GM12878 (cell line): ENCODE results near the gene ASIC3. TPM values are rescaled to one million over a fixed set of nuclear protein-coding genes. Genes with fewer than 3 reads are reported as not detected.

Experiments used
- ATAC-seq: fragments of 200-7000 bp; cut with Tn5 transposase; 3 replicates; pipeline ENCODE4 v1.9.1; 2020; ENCODE audit warnings: mild to moderate bottlenecking, moderate library complexity
- BruUV-seq: library from RNA; stranded (reverse); fragments of 400-500 nt; replicated peaks from 2 replicates; lab custom pipeline; 2021; lab: Mats Ljungman, UMichigan
- CTCF ChIA-PET: fragments of 300-600 bp; sonication (Branson Sonifier 250); formaldehyde crosslinking; extraction: SDS; loops from one replicate; lab custom pipeline; 2021; ENCODE audit warnings: inconsistent platforms; lab: Yijun Ruan, JAX
- POLR2A ChIA-PET: fragments of 350-600 bp; formaldehyde crosslinking; extraction: SDS; loops from one replicate; lab custom pipeline; 2021; ENCODE audit warnings: inconsistent platforms; lab: Charles Lee
- RAD21 ChIA-PET: fragments of 300-600 bp; sonication (Branson Sonifier 250); formaldehyde crosslinking; loops from one replicate; lab custom pipeline; 2023; ENCODE audit warnings: antibody characterized with exemption; ENCODE audit not compliant: unreplicated experiment; lab: Charles Lee
- SMC1A ChIA-PET: fragments of 300-600 bp; sonication (Branson Sonifier 250); formaldehyde crosslinking; loops from one replicate; lab custom pipeline; 2023; ENCODE audit not compliant: unreplicated experiment, uncharacterized antibody; lab: Charles Lee
- DNase-seq: peaks from one replicate; pipeline ENCODE4 v3.0.0-alpha.2; 2011; ENCODE audit warnings: low read depth, low spot score
- FAIRE-seq: peaks from 3 replicates; lab custom pipeline; 2011; peaks lifted over from hg19 to GRCh38; lab: Jason Lieb, UNC
- H2AFZ ChIP-seq: 2 replicates; pipeline ENCODE4 v1.6.0; 2011; ENCODE audit warnings: low read depth, low read length, control low read depth; ENCODE audit not compliant: control insufficient read depth
- H3K27ac ChIP-seq: 2 replicates; pipeline ENCODE4 v1.5.1; 2011; ENCODE audit warnings: control low read depth; ENCODE audit not compliant: control insufficient read depth, insufficient read depth
- H3K27me3 ChIP-seq, 2 experiments: replicated peaks in 1 of 2; 2 replicates each; pipeline versions ENCODE4 v1.6.0 to v1.6.1; 2011; ENCODE audit warnings: low read length in 1 of 2; ENCODE audit not compliant: control insufficient read depth in 2 of 2, insufficient read depth in 2 of 2
- H3K36me3 ChIP-seq, 2 experiments: 2 replicates each; pipeline ENCODE4 v1.5.1; 2011; ENCODE audit warnings: low read length in 1 of 2; ENCODE audit not compliant: control insufficient read depth in 2 of 2, insufficient read depth in 2 of 2
- H3K4me1 ChIP-seq: 2 replicates; pipeline ENCODE4 v1.6.1; 2011; ENCODE audit warnings: mild to moderate bottlenecking, low read length, moderate library complexity, mixed read lengths; ENCODE audit not compliant: control insufficient read depth, insufficient read depth
- H3K4me2 ChIP-seq: 2 replicates; pipeline ENCODE4 v1.6.0; 2011; ENCODE audit warnings: control low read depth; ENCODE audit not compliant: control insufficient read depth, insufficient read depth
- H3K4me3 ChIP-seq: fragments of 200-600 bp; sonication (generic); 2 replicates; pipeline ENCODE4 v1.5.1; 2016
- H3K79me2 ChIP-seq: 2 replicates; pipeline ENCODE4 v1.6.0; 2011; ENCODE audit warnings: low read length; ENCODE audit not compliant: control insufficient read depth, insufficient read depth
- H3K9ac ChIP-seq: 2 replicates; pipeline ENCODE4 v1.8.0; 2011; ENCODE audit warnings: low read length, control low read depth, mixed read lengths; ENCODE audit not compliant: control insufficient read depth, insufficient read depth
- H3K9me3 ChIP-seq: replicated peaks from 3 replicates; pipeline ENCODE4 v1.5.1; 2011; ENCODE audit warnings: mild to moderate bottlenecking, low read length; ENCODE audit not compliant: control insufficient read depth, insufficient read depth
- H4K20me1 ChIP-seq: 2 replicates; pipeline ENCODE4 v1.6.0; 2011; ENCODE audit not compliant: control insufficient read depth, insufficient read depth
- ATF7 ChIP-seq: fragments of 450-650 bp; IDR thresholded peaks from 2 replicates; pipeline ENCODE4 v1.6.1; 2016; ENCODE audit warnings: low read depth, mild to moderate bottlenecking
- BACH1 ChIP-seq: fragments of 450-650 bp; IDR thresholded peaks from 2 replicates; pipeline ENCODE4 v1.6.1; 2017; ENCODE audit warnings: mild to moderate bottlenecking, borderline replicate concordance
- BMI1 ChIP-seq: fragments of 450-650 bp; IDR thresholded peaks from 2 replicates; pipeline ENCODE4 v1.6.1; 2016; ENCODE audit warnings: mild to moderate bottlenecking, moderate library complexity, borderline replicate concordance
- CBX5 ChIP-seq: sonication (generic); IDR thresholded peaks from 2 replicates; pipeline ENCODE4 v1.6.1; 2016; ENCODE audit warnings: low read depth, moderate library complexity, mild to moderate bottlenecking, inconsistent platforms
- CEBPZ ChIP-seq: fragments of 150-350 bp; IDR thresholded peaks from 2 replicates; pipeline ENCODE4 v1.6.1; 2016; ENCODE audit warnings: low read depth, low read length
- CREB1 ChIP-seq: IDR thresholded peaks from 2 replicates; pipeline ENCODE4 v1.6.1; 2012; ENCODE audit warnings: low read depth, mild to moderate bottlenecking, inconsistent platforms
- ESRRA ChIP-seq: IDR thresholded peaks from 2 replicates; pipeline ENCODE4 v1.6.1; 2012; ENCODE audit warnings: mild to moderate bottlenecking, low read length, improper control_type of control experiment
- GATAD2B ChIP-seq: fragments of 450-650 bp; conservative IDR thresholded peaks from 2 replicates; pipeline ENCODE4 v1.6.1; 2017; ENCODE audit warnings: low read depth, mild to moderate bottlenecking, moderate library complexity
- IKZF1 ChIP-seq: fragments of 450-650 bp; conservative IDR thresholded peaks from 2 replicates; pipeline ENCODE4 v1.6.1; 2017; ENCODE audit warnings: antibody characterized with exemption, mild to moderate bottlenecking
- NBN ChIP-seq: fragments of 450-650 bp; IDR thresholded peaks from 2 replicates; pipeline ENCODE4 v1.6.1; 2016
- STAT3 ChIP-seq: IDR thresholded peaks from 2 replicates; pipeline ENCODE4 v1.6.1; 2011; ENCODE audit warnings: low read depth, low read length, improper control_type of control experiment
- WRNIP1 ChIP-seq: IDR thresholded peaks from 2 replicates; pipeline ENCODE4 v1.6.1; 2011; ENCODE audit warnings: low read depth, low read length, improper control_type of control experiment, borderline replicate concordance
- ZSCAN29 ChIP-seq: fragments of 450-650 bp; IDR thresholded peaks from 2 replicates; pipeline ENCODE4 v1.6.1; 2017; ENCODE audit warnings: mild to moderate bottlenecking, moderate library complexity
- WGBS: methylation state at CpG from one replicate; pipeline ENCODE4 v1.1.6; 2016; ENCODE audit warnings: low lambda C conversion rate; ENCODE audit not compliant: insufficient replicate concordance, insufficient coverage; ENCODE audit errors: missing lambda C conversion rate; 5-methylcytosine and 5-hydroxymethylcytosine counted together
- in situ Hi-C: fragments of 300-500 bp; cut with MboI; formaldehyde crosslinking; loops from 9 replicates; pipeline ENCODE4 v1.14.3; 2018; ENCODE audit warnings: mixed read lengths
- intact Hi-C: fragments of 100-400 bp; cut with micrococcal nuclease; formaldehyde crosslinking; loops from one replicate; pipeline ENCODE4 v1.14.2; 2022; ENCODE audit not compliant: unreplicated experiment
- polyA plus RNA-seq, 11 experiments: library from polyadenylated mRNA; depleted of rRNA in 4 of 11; unstranded in 6 of 11; stranded (reverse) in 5 of 11; fragments of >200 nt; fragmentation: Nextera tagmentation in 4 of 11; fragmentation: Illumina TruSeq in 1 of 11; extraction: Ambion mirVana in 4 of 11; extraction: Trizol in 1 of 11; gene quantifications; 1 replicate in 1 of 11; 2 replicates in 10 of 11; pipeline versions ENCODE4 v1.2.1 to v1.2.3, GENCODE V29; 2011 to 2016; ENCODE audit warnings: inconsistent platforms in 2 of 11, missing spikeins in 2 of 11, low read depth in 1 of 11
- total RNA-seq, 4 experiments: library from RNA; depleted of rRNA in 3 of 4; stranded (reverse); fragments of >200 nt in 3 of 4; fragmentation: Illumina TruSeq in 1 of 4; extraction: Trizol in 1 of 4; gene quantifications; 2 replicates each; pipeline versions ENCODE4 v1.2.1 to v1.2.3, GENCODE V29; 2013 to 2021

Gene ASIC3
- total and polyA plus RNA-seq, 10 of the 15 experiments (the other 5 are each of a cell fraction or from before 2014, with no cell fraction given): 0.07 to 1.0 (median 0.44) TPM; not detected in 4

- Histone ChIP-seq H3K79me2 (peaks cover 66% of the 10 kb centered on the region), H4K20me1 (no peaks in the 10 kb centered on the region; the same call in 1 of the 2 replicates), H3K4me3 (peak overlapping the region; percentile 83), H3K27me3 (no peaks in the 10 kb centered on the region), H3K36me3 (no peaks in the 10 kb centered on the region), H3K27ac (no peak overlapping the region), H3K4me1 (peaks cover 38% of the 10 kb centered on the region), H3K9me3 (no peaks in the 10 kb centered on the region), H3K4me2 (peak overlapping the region; percentile 98), H2AFZ (peak overlapping the region; percentile 90), H3K9ac (peak overlapping the region; percentile 65; the same call in 1 of the 2 replicates)
- TF ChIP-seq NBN: 0 out of 2 replicates have a peak, but pooled peaks have one; percentile 2
- TF ChIP-seq IKZF1: no peak
- no peak for TF ChIP-seq CBX5
- ChIA-PET RAD21 (interaction anchor here (2.3 kb wide), 1 partner anchor 56 kb away, joined by 10 read pairs; the partner anchor contains the start of gene ABCB8), POLR2A (interaction anchor here (1.7 to 3.0 kb wide), 2 partner anchors 25 to 55 kb away, joined by 9 to 14 read pairs; partner anchors contain the start of genes ABCB8 and SLC4A2), CTCF (interaction anchor here (1.1 to 1.9 kb wide), 2 partner anchors 25 to 51 kb away, joined by 3 to 5 read pairs; no protein-coding TSS in a partner anchor), SMC1A (interaction anchor here (3.2 kb wide), 1 partner anchor 55 kb away, joined by 16 read pairs; the partner anchor contains the start of gene ABCB8)
- ATAC-seq: no peak
- no TSS peak for BruUV-seq
- no peak for FAIRE-seq
- in situ Hi-C loops: no loop called here
- whole genome bisulfite sequencing: 35% methylated on average over 3 of the region's 3 CpGs
- no peak for DNase-seq
- intact Hi-C loops: loop anchor here (2.0 kb wide), 1 partner anchor 55 kb away; the partner anchor contains the start of gene ABCB8
Measured at GRCh38 chr7:151083824-151084160, 35.5 kb downstream of the ASIC3 start.

DNA sequence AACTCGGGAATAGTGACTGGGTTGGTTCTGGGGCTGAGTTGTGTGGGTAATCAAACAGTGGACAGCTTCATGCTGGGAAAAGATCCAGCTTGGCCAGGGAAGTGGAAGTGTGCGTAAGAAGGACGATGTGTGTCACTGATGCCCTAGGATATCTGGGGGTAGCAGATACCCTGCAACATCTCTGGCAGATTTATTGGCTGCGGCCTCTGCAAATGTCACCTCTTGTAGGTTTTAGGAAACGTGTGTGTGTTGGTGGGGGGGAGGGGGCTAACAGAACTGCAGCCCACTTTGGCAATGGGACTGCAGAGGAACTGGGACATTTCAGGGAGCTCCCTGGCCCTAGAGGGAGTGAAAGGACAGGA lies 37.0 kb downstream of the ASIC3 start:
- H3K9me3 ChIP-seq: no peaks in the 10 kb centered on the region
- peaks cover 36% of the 10 kb centered on the region for H3K4me1 ChIP-seq
- in situ Hi-C loops: no loop called here
- H2AFZ ChIP-seq: no peak overlapping the region
- intact Hi-C loops: no loop called here
- WGBS: 71% methylated on average over 5 of the region's 5 CpGs
- no peak overlapping the region for H3K27ac ChIP-seq
- peak overlapping the region; percentile 59; the same call in 1 of the 2 replicates for H3K9ac ChIP-seq
- ChIA-PET POLR2A (interaction anchor here (0.6 to 3.0 kb wide), 5 partner anchors 23 to 679 kb away, joined by 3 to 14 read pairs (median 5); partner anchors contain the start of gene ABCB8), CTCF (interaction anchor here (0.7 to 2.1 kb wide), 7 partner anchors 17 to 57 kb away, joined by 3 to 14 read pairs (median 5); partner anchors contain the start of genes ABCB8 and SLC4A2), SMC1A (interaction anchor here (0.6 to 3.2 kb wide), 6 partner anchors 17 to 77 kb away, joined by 3 to 16 read pairs (median 3); partner anchors contain the start of genes ABCB8 and SLC4A2), RAD21 (interaction anchor here (0.6 to 2.3 kb wide), 3 partner anchors 9 to 77 kb away, joined by 3 to 10 read pairs (median 5); partner anchors contain the start of gene ABCB8)
- no peak for FAIRE-seq
- no peak for ATAC-seq
- no peak for DNase-seq
- H3K79me2 ChIP-seq: peaks cover 67% of the 10 kb centered on the region
- peak overlapping the region; percentile 87 for H3K4me3 ChIP-seq
- no peaks in the 10 kb centered on the region for H3K36me3 ChIP-seq
- H3K4me2 ChIP-seq: peak overlapping the region; percentile 89
- no peaks in the 10 kb centered on the region for H3K27me3 ChIP-seq
- no peaks in the 10 kb centered on the region for H4K20me1 ChIP-seq
- BruUV-seq: no TSS peak
- TF ChIP-seq ZSCAN29 (no peak), CREB1 (no peak), WRNIP1 (no peak), GATAD2B (no peak), BMI1 (no peak), STAT3 (no peak), ATF7 (no peak), ESRRA (no peak), BACH1 (no peak), CEBPZ (no peak)
